K562 (cell line): ENCODE data around the gene ANTKMT. TPM values are rescaled to one million over a fixed set of nuclear protein-coding genes. Genes with fewer than 3 reads are reported as not detected.

Experiments
- BCL6 ChIP-seq: fragments of 250-450 bp; sonication (Bioruptor Pico); IDR thresholded peaks from 2 replicates; pipeline ENCODE4 v1.4.0; 2020
- CEBPB ChIP-seq: fragments of 450-650 bp; IDR thresholded peaks from 2 replicates; pipeline ENCODE4 v1.6.1; 2016; ENCODE audit warnings: missing genetic modification characterization, missing compliant biosample characterization
- CGGBP1 ChIP-seq: fragments of 250-450 bp; sonication (Bioruptor Pico); IDR thresholded peaks from 2 replicates; pipeline ENCODE4 v1.9.0; 2021; ENCODE audit warnings: mild to moderate bottlenecking
- E2F1 ChIP-seq: sonication (generic); formaldehyde crosslinking; IDR thresholded peaks from 2 replicates; pipeline ENCODE4 v1.8.1; 2023; ENCODE audit warnings: mild to moderate bottlenecking, missing genetic modification reagents, moderate library complexity
- HCFC1 ChIP-seq: IDR thresholded peaks from 2 replicates; pipeline ENCODE4 v1.6.1; 2012; ENCODE audit warnings: low read depth, low read length, improper control_type of control experiment
- HDAC2 ChIP-seq: fragments of 450-650 bp; IDR thresholded peaks from 2 replicates; pipeline ENCODE4 v1.6.1; 2016; ENCODE audit warnings: mild to moderate bottlenecking
- HMG20B ChIP-seq: fragments of 250-450 bp; sonication (Bioruptor Pico); IDR thresholded peaks from 2 replicates; pipeline ENCODE4 v1.5.0; 2021; ENCODE audit warnings: mild to moderate bottlenecking
- NELFE ChIP-seq: IDR thresholded peaks from 2 replicates; pipeline ENCODE4 v1.6.1; 2011; ENCODE audit warnings: mild to moderate bottlenecking; ENCODE audit not compliant: insufficient read depth, insufficient read length
- RFX5 ChIP-seq: IDR thresholded peaks from 2 replicates; pipeline ENCODE4 v1.6.1; 2011; ENCODE audit warnings: low read depth, mild to moderate bottlenecking, improper control_type of control experiment, low read length
- RREB1 ChIP-seq: fragments of 250-450 bp; sonication (Bioruptor Pico); IDR thresholded peaks from 2 replicates; pipeline ENCODE4 v1.4.0; 2020
- TFE3 ChIP-seq: fragments of 450-650 bp; formaldehyde crosslinking; IDR thresholded peaks from 2 replicates; pipeline ENCODE4 v1.4.0; 2020; ENCODE audit warnings: mild to moderate bottlenecking, mixed read lengths
- TOE1 ChIP-seq, 2 experiments: fragments of 450-650 bp in 1 of 2; sonication (generic) in 1 of 2; formaldehyde crosslinking in 1 of 2; IDR thresholded peaks; 2 replicates each; pipeline versions ENCODE4 v1.7.1 to v1.8.0; 2016 to 2022; ENCODE audit warnings: borderline replicate concordance in 2 of 2, mild to moderate bottlenecking in 2 of 2, antibody characterized with exemption in 1 of 2, inconsistent platforms in 1 of 2, low read depth in 1 of 2, missing genetic modification reagents in 1 of 2, moderate library complexity in 1 of 2
- ZNF175 ChIP-seq: fragments of 200-800 bp; sonication (Bioruptor generic); IDR thresholded peaks from 2 replicates; pipeline ENCODE4 v1.6.1; 2016; ENCODE audit warnings: low read depth, mild to moderate bottlenecking, missing genetic modification characterization, missing compliant biosample characterization
- ZSCAN32 ChIP-seq: fragments of 450-650 bp; formaldehyde crosslinking; IDR thresholded peaks from 2 replicates; pipeline ENCODE4 v1.4.0; 2020; ENCODE audit warnings: mild to moderate bottlenecking, moderate library complexity
- polyA plus RNA-seq, 8 experiments: library from polyadenylated mRNA; depleted of rRNA in 4 of 8; stranded (reverse) in 5 of 8; unstranded in 3 of 8; fragments of >200 nt; fragmentation: Nextera tagmentation in 2 of 8; fragmentation: Illumina TruSeq in 1 of 8; extraction: Ambion mirVana in 2 of 8; extraction: Trizol in 1 of 8; gene quantifications; 2 replicates each; pipeline versions ENCODE4 v1.2.1 to v1.2.3, GENCODE V29; 2011 to 2014; ENCODE audit warnings: inconsistent platforms in 1 of 8, missing spikeins in 1 of 8
- total RNA-seq, 7 experiments: library from RNA; depleted of rRNA in 6 of 7; stranded (reverse); fragments of >200 nt in 6 of 7; fragmentation: Illumina TruSeq in 2 of 7; extraction: Trizol in 2 of 7; gene quantifications; 2 replicates each; pipeline versions ENCODE4 v1.2.1 to v1.2.3, GENCODE V29; 2011 to 2021; ENCODE audit warnings: low replicate concordance in 1 of 7
- TF ChIP-seq, protein P1 (sequence below): sonication (generic); formaldehyde crosslinking; IDR thresholded peaks from 2 replicates; pipeline ENCODE4 v1.8.1; 2023; ENCODE audit warnings: mild to moderate bottlenecking, missing genetic modification reagents

The ANTKMT gene
- total and polyA plus RNA-seq, 9 of the 15 experiments (the other 6 are each of a cell fraction or from before 2014, with no cell fraction given): 0.58 to 217 (median 19.1) TPM

DNA sequence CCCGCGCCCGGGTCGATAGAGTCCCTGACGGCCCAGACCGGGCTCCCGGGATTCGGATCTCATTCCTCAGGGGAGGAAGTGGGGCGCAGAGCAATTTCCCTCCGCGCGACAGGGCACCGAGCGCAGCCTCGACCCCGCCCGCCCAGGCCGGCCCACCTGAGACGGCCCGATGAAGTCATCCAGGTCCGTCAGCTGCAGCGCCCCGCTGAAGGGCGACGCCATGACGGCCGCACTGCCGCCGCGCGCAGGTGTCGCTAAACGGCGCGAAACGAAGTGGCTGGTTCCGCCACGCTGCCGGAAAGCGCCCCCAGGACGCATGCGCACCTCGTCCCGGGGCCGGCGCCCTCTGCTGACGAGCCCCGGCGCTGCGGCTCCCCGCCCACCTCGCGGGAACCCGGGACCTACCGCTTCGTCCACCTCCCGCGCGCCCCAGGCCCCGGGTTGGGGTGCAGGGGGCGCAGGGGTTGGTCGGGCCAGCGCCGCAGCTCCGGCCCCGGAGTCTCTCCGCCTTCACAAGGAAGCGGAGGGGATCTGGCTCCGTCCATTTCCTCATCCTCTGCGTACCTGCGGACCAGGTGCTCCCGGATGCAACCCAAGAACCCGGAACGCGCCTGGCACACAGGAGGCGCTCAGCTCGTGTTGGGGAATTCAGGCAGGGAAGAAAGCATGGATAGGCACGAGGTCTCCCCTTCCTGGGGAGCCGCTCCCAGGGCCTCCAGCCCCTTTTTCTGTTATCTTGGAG, 20.0 kb downstream of the ANTKMT start, which contains the start of gene CIAO3 (continued):
- TF ChIP-seq E2F1 (CRISPR knock-in tag) (peak; percentile 70; the same call in 1 of the 2 replicates), HDAC2 (no peak), TFE3 (CRISPR knock-in tag) (no peak), CEBPB (no peak), NELFE (no peak), RFX5 (no peak), RREB1 (CRISPR knock-in tag) (0 out of 2 replicates have a peak, but pooled peaks have one; percentile 41), HCFC1 (peak; percentile 98), HMG20B (CRISPR knock-in tag) (no peak), ZSCAN32 (CRISPR knock-in tag) (no peak), BCL6 (no peak), ZNF175 (CRISPR knock-in tag) (no peak), TOE1 (IDR thresholded peaks at IDR 0.05; ENCODE audit: borderline replicate concordance) (no peak), TOE1 (CRISPR knock-in tag; IDR thresholded peaks at IDR 0.05; ENCODE audit: borderline replicate concordance, low read depth) (no peak), CGGBP1 (CRISPR knock-in tag) (peak; percentile 49; the same call in 1 of the 2 replicates)
- TF ChIP-seq, protein P1, sequence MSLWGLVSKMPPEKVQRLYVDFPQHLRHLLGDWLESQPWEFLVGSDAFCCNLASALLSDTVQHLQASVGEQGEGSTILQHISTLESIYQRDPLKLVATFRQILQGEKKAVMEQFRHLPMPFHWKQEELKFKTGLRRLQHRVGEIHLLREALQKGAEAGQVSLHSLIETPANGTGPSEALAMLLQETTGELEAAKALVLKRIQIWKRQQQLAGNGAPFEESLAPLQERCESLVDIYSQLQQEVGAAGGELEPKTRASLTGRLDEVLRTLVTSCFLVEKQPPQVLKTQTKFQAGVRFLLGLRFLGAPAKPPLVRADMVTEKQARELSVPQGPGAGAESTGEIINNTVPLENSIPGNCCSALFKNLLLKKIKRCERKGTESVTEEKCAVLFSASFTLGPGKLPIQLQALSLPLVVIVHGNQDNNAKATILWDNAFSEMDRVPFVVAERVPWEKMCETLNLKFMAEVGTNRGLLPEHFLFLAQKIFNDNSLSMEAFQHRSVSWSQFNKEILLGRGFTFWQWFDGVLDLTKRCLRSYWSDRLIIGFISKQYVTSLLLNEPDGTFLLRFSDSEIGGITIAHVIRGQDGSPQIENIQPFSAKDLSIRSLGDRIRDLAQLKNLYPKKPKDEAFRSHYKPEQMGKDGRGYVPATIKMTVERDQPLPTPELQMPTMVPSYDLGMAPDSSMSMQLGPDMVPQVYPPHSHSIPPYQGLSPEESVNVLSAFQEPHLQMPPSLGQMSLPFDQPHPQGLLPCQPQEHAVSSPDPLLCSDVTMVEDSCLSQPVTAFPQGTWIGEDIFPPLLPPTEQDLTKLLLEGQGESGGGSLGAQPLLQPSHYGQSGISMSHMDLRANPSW: no peak
